SIG-M5 treated with dmso at 0.1 percent for 504 hours (cell line): Measurements from ENCODE around the gene FBLL1.
"Not testable (repeated sequence)": the region's sequence is repeated elsewhere in the genome, so short reads cannot be mapped to it uniquely, and the experiment has no call there.

ENCODE experiments used
- DNase-seq: peaks from one replicate; lab custom pipeline; 2025; ENCODE audit not compliant: unreplicated experiment; lab: John Stamatoyannopoulos, UW

FBLL1 gene

GRCh38 chr5:168550656-168551055 lies 21.6 kb downstream of the FBLL1 start:
- DNase-seq = no peak

GRCh38 chr5:168552146-168552545 lies 23.0 kb downstream of the FBLL1 start:
- DNase-seq = no peak

GRCh38 chr5:168553377-168554130 lies 24.4 kb downstream of the FBLL1 start:
- DNase-seq = no peak

GRCh38 chr5:168557389-168557788 lies 28.3 kb downstream of the FBLL1 start:
- DNase-seq = no peak

- DNase-seq = no peak
Measured at GRCh38 chr5:168562279-168562678, 33.2 kb downstream of the FBLL1 start.

GRCh38 chr5:168563959-168564358 lies 34.9 kb downstream of the FBLL1 start:
- DNase-seq = no peak

- no peak for DNase-seq
Measured at GRCh38 chr5:168568738-168569137, 39.6 kb downstream of the FBLL1 start.

- no peak for DNase-seq
Measured at GRCh38 chr5:168570490-168571328, 41.6 kb downstream of the FBLL1 start.

- DNase-seq = not testable (repeated sequence)
Measured at GRCh38 chr5:168573663-168574062, 44.6 kb downstream of the FBLL1 start.

- DNase-seq = not testable (repeated sequence)
Measured at GRCh38 chr5:168574156-168574555, 45.1 kb downstream of the FBLL1 start.

GRCh38 chr5:168575391-168576372 lies 46.6 kb downstream of the FBLL1 start:
- no peak for DNase-seq

- DNase-seq = peak; percentile 39
Measured at GRCh38 chr5:168578006-168578405, 48.9 kb downstream of the FBLL1 start.

GRCh38 chr5:168578538-168579487 lies 49.7 kb downstream of the FBLL1 start, which contains the start of gene PANK3:
Gene PANK3, minus strand, starts transcription at chr5:168579368. Its CDS starts 85 bp downstream, at chr5:168579283.
- peak; percentile 64 for DNase-seq

GRCh38 chr5:168579488-168580226 lies 50.6 kb downstream of the FBLL1 start:
- DNase-seq = peak; percentile 99

GRCh38 chr5:168580227-168580508 lies 51.1 kb downstream of the FBLL1 start:
- DNase-seq = no peak
